Gastrocnemius medialis (tissue), 4 donors: ENCODE results near the gene AFG1L. TPM values are rescaled to one million over a fixed set of nuclear protein-coding genes. Genes with fewer than 3 reads are reported as not detected.

Source experiments
- ATAC-seq, 2 donors: fragments of 150-250 bp; one replicate each; pipeline ENCODE4 v1.9.1; 2016
- DNase-seq, 2 donors: peaks; one replicate each; pipeline ENCODE4 v3.0.0-alpha.2; 2019
- H3K27ac ChIP-seq, 4 donors: fragments of 200-600 bp; sonication (generic); 1 replicate in 1 of 4; 2 replicates in 3 of 4; pipeline ENCODE4 v1.5.1; 2016 to 2018; ENCODE audit warnings: mild to moderate bottlenecking in 2 of 4, moderate library complexity in 1 of 4
- H3K27me3 ChIP-seq, 3 donors: fragments of 200-600 bp; sonication (generic) in 2 of 3; 1 replicate in 1 of 3; 2 replicates in 2 of 3; pipeline versions ENCODE4 v1.5.1 to v1.6.0; 2016 to 2019; ENCODE audit warnings: mild to moderate bottlenecking in 1 of 3, moderate library complexity in 1 of 3
- H3K36me3 ChIP-seq, 2 donors: fragments of 200-600 bp; sonication (generic) in 1 of 2; one replicate each; pipeline ENCODE4 v1.5.1; 2017 to 2018
- H3K4me1 ChIP-seq, 2 donors: fragments of 200-600 bp; sonication (generic) in 1 of 2; one replicate each; pipeline ENCODE4 v1.5.1; 2016 to 2017; ENCODE audit warnings: mild to moderate bottlenecking in 2 of 2
- H3K4me3 ChIP-seq, 4 donors: fragments of 200-600 bp; sonication (generic) in 3 of 4; 1 replicate in 1 of 4; 2 replicates in 3 of 4; pipeline ENCODE4 v1.5.1; 2016 to 2019; ENCODE audit warnings: mild to moderate bottlenecking in 2 of 4
- H3K9me3 ChIP-seq, 3 donors: fragments of 200-600 bp; sonication (generic) in 2 of 3; 1 replicate in 1 of 3; 2 replicates in 2 of 3; pipeline ENCODE4 v1.5.1; 2016 to 2019
- POLR2A ChIP-seq, 2 donors: fragments of 450-650 bp; IDR thresholded peaks; one replicate each; pipeline ENCODE4 v1.6.1; 2017; ENCODE audit warnings: antibody characterized with exemption in 2 of 2, mild to moderate bottlenecking in 2 of 2, moderate library complexity in 2 of 2
- in situ Hi-C, 4 donors: fragments of 200-750 bp; cut with MboI; loops; one replicate each; pipeline versions ENCODE4 v1.15.0 to v1.8.0; 2017; ENCODE audit warnings: low sequenced_read_pairs in 4 of 4
- intact Hi-C: fragments of 100-400 bp; cut with DNase I; formaldehyde crosslinking; loops from one replicate; pipeline ENCODE4 v1.15.1; 2023; ENCODE audit warnings: low total_unique reads
- total RNA-seq, 4 donors: library from RNA; depleted of rRNA; stranded (reverse); fragments of >200 nt; gene quantifications; one replicate each; pipeline versions ENCODE4 v1.1.0 to v1.2.3, GENCODE V29; 2016
- TF ChIP-seq, protein P1 (sequence below), 5 experiments: fragments of 450-650 bp in 3 of 5; fragments of 200-600 bp in 2 of 5; sonication (generic) in 2 of 5; IDR thresholded peaks in 4 of 5; conservative IDR thresholded peaks in 1 of 5; 1 replicate in 4 of 5; 2 replicates in 1 of 5; pipeline ENCODE4 v1.5.1; 2016 to 2019; ENCODE audit warnings: antibody characterized with exemption in 5 of 5, mild to moderate bottlenecking in 3 of 5, moderate library complexity in 3 of 5

The AFG1L gene
- total RNA-seq, 4 donors from 2014 or later, result 2.1 to 7.0 (median 2.6) TPM

DNA sequence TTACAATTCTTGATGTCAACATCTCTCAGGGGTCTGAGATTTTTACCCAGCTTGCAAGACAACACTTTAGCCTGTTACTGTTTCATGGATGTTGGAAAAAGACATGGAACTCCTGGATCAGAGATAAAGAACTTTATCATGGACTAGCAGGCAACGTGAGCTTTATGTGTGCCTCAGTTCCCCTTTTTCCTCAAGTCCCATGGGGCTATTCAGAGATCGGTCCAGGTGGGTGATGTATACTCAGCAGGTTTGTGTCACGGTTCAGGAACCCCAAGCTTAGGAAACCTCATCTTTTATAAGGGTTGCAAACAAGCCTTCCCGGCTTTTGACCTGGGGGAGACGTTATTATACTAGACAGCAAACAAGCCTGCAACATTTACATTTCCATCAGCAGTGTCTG, 15.0 kb downstream of the AFG1L start:
- H3K27ac ChIP-seq, result no peak overlapping the region
- H3K4me3 ChIP-seq, result no peak overlapping the region
- in situ Hi-C loops, result no loop called here
- TF ChIP-seq, protein P1, sequence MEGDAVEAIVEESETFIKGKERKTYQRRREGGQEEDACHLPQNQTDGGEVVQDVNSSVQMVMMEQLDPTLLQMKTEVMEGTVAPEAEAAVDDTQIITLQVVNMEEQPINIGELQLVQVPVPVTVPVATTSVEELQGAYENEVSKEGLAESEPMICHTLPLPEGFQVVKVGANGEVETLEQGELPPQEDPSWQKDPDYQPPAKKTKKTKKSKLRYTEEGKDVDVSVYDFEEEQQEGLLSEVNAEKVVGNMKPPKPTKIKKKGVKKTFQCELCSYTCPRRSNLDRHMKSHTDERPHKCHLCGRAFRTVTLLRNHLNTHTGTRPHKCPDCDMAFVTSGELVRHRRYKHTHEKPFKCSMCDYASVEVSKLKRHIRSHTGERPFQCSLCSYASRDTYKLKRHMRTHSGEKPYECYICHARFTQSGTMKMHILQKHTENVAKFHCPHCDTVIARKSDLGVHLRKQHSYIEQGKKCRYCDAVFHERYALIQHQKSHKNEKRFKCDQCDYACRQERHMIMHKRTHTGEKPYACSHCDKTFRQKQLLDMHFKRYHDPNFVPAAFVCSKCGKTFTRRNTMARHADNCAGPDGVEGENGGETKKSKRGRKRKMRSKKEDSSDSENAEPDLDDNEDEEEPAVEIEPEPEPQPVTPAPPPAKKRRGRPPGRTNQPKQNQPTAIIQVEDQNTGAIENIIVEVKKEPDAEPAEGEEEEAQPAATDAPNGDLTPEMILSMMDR (IDR thresholded peaks at IDR 0.05 in 4 of 5, conservative IDR thresholded peaks at IDR 0.05 in 1 of 5), result no peak
- no peak for TF ChIP-seq POLR2A (IDR thresholded peaks at IDR 0.05)
- H3K36me3 ChIP-seq, result no peaks in the 10 kb centered on the region
- intact Hi-C loops, result no loop called here
- no peaks in the 10 kb centered on the region for H3K27me3 ChIP-seq
- no peaks in the 10 kb centered on the region for H3K9me3 ChIP-seq
- ATAC-seq (no peak), DNase-seq (no peak)
- H3K4me1 ChIP-seq, result no peaks in the 10 kb centered on the region

DNA sequence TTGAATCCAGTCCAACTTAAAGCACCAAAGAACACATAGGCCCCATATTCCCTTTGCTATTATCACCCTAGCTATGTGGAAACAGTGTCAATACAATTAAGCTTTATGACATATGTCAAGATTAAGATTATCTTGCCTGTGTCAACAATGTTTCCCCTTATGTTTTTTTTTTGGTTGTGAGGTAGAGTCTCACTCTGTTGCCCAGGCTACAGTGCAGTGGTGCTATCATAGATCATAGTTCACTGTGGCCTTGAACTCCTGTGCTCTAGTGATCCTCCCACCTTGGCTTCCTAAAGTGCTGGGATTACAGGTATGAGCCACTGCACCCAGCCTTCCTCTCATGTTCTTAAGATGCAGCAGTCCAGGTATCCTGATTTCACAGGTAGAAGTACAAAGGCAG, 17.8 kb downstream of the AFG1L start:
- no peaks in the 10 kb centered on the region for H3K27me3 ChIP-seq
- in situ Hi-C loops (no loop called here), intact Hi-C loops (no loop called here)
- H3K36me3 ChIP-seq, result no peaks in the 10 kb centered on the region
- TF ChIP-seq, protein P1 (IDR thresholded peaks at IDR 0.05 in 4 of 5, conservative IDR thresholded peaks at IDR 0.05 in 1 of 5), result no peak
- no peak for TF ChIP-seq POLR2A (IDR thresholded peaks at IDR 0.05)
- no peak for DNase-seq
- no peak for ATAC-seq
- no peaks in the 10 kb centered on the region for H3K4me1 ChIP-seq
- H3K4me3 ChIP-seq, result no peak overlapping the region
- no peaks in the 10 kb centered on the region for H3K9me3 ChIP-seq
- H3K27ac ChIP-seq, result no peak overlapping the region

- in situ Hi-C loops (no loop called here), intact Hi-C loops (no loop called here)
- DNase-seq (no peak), ATAC-seq (no peak)
- H3K4me1 ChIP-seq, result peaks cover 10 to 11% of the 10 kb centered on the region in 2 donors
- no peak for TF ChIP-seq POLR2A (IDR thresholded peaks at IDR 0.05)
- TF ChIP-seq, protein P1 (IDR thresholded peaks at IDR 0.05 in 4 of 5, conservative IDR thresholded peaks at IDR 0.05 in 1 of 5), result no peak
- H3K27me3 ChIP-seq, result no peaks in the 10 kb centered on the region
- H3K4me3 ChIP-seq, result no peak overlapping the region
- H3K9me3 ChIP-seq, result no peaks in the 10 kb centered on the region
- H3K36me3 ChIP-seq, result peaks cover 0 to 13% of the 10 kb centered on the region in 2 donors
- no peak overlapping the region for H3K27ac ChIP-seq
Measured at GRCh38 chr6:108321253-108321747, 26.4 kb downstream of the AFG1L start.

- no peak for ATAC-seq
- TF ChIP-seq POLR2A (IDR thresholded peaks at IDR 0.05), result no peak
- TF ChIP-seq, protein P1 (IDR thresholded peaks at IDR 0.05 in 4 of 5, conservative IDR thresholded peaks at IDR 0.05 in 1 of 5), result no peak
- Histone ChIP-seq H3K27ac (peak overlapping the region in 2 of 4 donors; percentile 31 to 52), H3K4me3 (no peak overlapping the region), H3K36me3 (peaks cover 0 to 24% of the 10 kb centered on the region in 2 donors), H3K9me3 (no peaks in the 10 kb centered on the region), H3K4me1 (peaks cover 10 to 11% of the 10 kb centered on the region in 2 donors), H3K27me3 (no peaks in the 10 kb centered on the region)
- in situ Hi-C loops, result no loop called here
- intact Hi-C loops, result no loop called here
- no peak for DNase-seq
Measured at GRCh38 chr6:108322728-108323127, 27.9 kb downstream of the AFG1L start.
